ENCODE results near the gene ACTR2. TPM values are rescaled to one million over a fixed set of nuclear protein-coding genes. Genes with fewer than 3 reads are reported as not detected.
"Not testable (repeated sequence)": the region's sequence is repeated elsewhere in the genome, so short reads cannot be mapped to it uniquely, and the experiment has no call there.

ACTR2 gene
- total RNA-seq, 1 experiment from 2014 or later = 199 TPM

- H4K20me1 ChIP-seq (ENCODE audit: insufficient read depth); H3K4me2 ChIP-seq (ENCODE audit: low read length); H3K27ac ChIP-seq (ENCODE audit: low read depth, low read length); H3K9ac ChIP-seq (ENCODE audit: low read length); CTCF ChIA-PET; intact Hi-C loops (cut with micrococcal nuclease); BruUV-seq (replicated peaks); POLR2A ChIA-PET; ATAC-seq; H2AFZ ChIP-seq (ENCODE audit: low read depth, low read length, poor library complexity, severe bottlenecking); H3K79me2 ChIP-seq (ENCODE audit: insufficient read depth, low read length); H3K27me3 ChIP-seq (ENCODE audit: insufficient read depth, low read length); DNase-seq (ENCODE audit: low read depth, low spot score); RAD21 ChIA-PET (ENCODE audit: low non-redundant PET in 1 of 2, low total read pairs in 2 of 2, uncharacterized antibody in 2 of 2, unreplicated experiment in 2 of 2); H3K4me3 ChIP-seq (replicated peaks in 1 of 2; ENCODE audit: low read depth in 1 of 2, low read length in 2 of 2); H3K9me2 ChIP-seq (ENCODE audit: insufficient read depth); H3K9me3 ChIP-seq (ENCODE audit: control insufficient read depth in 1 of 2, insufficient read depth in 1 of 2, low read depth in 1 of 2, low read length in 2 of 2): not testable (repeated sequence)
- Histone ChIP-seq H3K36me3 (ENCODE audit: control insufficient read depth in 1 of 2, insufficient read depth in 2 of 2, low read length in 2 of 2) (peaks cover 23 to 27% of the 10 kb centered on the region in 2 experiments), H3K4me1 (ENCODE audit: control insufficient read depth in 1 of 2, insufficient read depth in 2 of 2, low read length in 2 of 2) (peaks cover 18 to 30% of the 10 kb centered on the region in 2 experiments)
Observed at GRCh38 chr2:65317351-65317750, 89.7 kb downstream of the ACTR2 start.

DNA sequence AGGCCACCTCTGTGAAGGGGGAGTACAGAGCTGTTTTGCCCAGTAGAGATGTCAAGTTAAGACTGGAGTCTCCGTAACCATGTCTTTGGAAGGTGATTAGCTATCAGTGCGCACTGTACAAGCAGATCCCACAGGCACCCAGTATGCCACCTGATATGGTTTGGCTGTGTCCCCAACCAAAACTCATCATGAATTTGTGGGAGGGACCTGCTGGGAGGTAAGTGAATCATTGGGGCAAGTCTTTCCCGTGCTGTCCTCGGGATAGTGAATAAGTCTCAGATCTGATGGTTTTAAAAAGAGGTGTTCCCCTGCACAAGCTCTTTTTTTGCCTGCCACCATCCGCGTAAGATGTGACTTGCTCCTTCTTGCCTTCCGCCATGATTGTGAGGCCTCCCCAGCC, 90.2 kb downstream of the ACTR2 start:
- Histone ChIP-seq H3K36me3 (ENCODE audit: control insufficient read depth in 1 of 2, insufficient read depth in 2 of 2, low read length in 2 of 2) (peaks cover 18 to 22% of the 10 kb centered on the region in 2 experiments; a peak in 3 of 4 replicates), H3K4me2 (ENCODE audit: low read length) (no peak overlapping the region), H3K9me3 (ENCODE audit: control insufficient read depth in 1 of 2, insufficient read depth in 1 of 2, low read depth in 1 of 2, low read length in 2 of 2) (no peaks in the 10 kb centered on the region), H2AFZ (ENCODE audit: low read depth, low read length, poor library complexity, severe bottlenecking) (no peak overlapping the region), H3K4me1 (ENCODE audit: control insufficient read depth in 1 of 2, insufficient read depth in 2 of 2, low read length in 2 of 2) (peaks cover 18 to 30% of the 10 kb centered on the region in 2 experiments), H3K79me2 (ENCODE audit: insufficient read depth, low read length) (peaks cover 8% of the 10 kb centered on the region; the same call in 1 of the 2 replicates), H4K20me1 (ENCODE audit: insufficient read depth) (no peaks in the 10 kb centered on the region), H3K9me2 (ENCODE audit: insufficient read depth) (no peaks in the 10 kb centered on the region), H3K27ac (ENCODE audit: low read depth, low read length) (no peak overlapping the region), H3K9ac (ENCODE audit: low read length) (no peak overlapping the region), H3K27me3 (ENCODE audit: insufficient read depth, low read length) (no peaks in the 10 kb centered on the region), H3K4me3 (replicated peaks in 1 of 2; ENCODE audit: low read depth in 1 of 2, low read length in 2 of 2) (no peak overlapping the region)
- ATAC-seq (no peak), DNase-seq (ENCODE audit: low read depth, low spot score) (no peak)
- ChIA-PET CTCF (no interaction called here), POLR2A (no interaction called here), RAD21 (ENCODE audit: low non-redundant PET in 1 of 2, low total read pairs in 2 of 2, uncharacterized antibody in 2 of 2, unreplicated experiment in 2 of 2) (no interaction called here)
- BruUV-seq (replicated peaks) = no TSS peak
- intact Hi-C loops (cut with micrococcal nuclease) = no loop called here
- TF ChIP-seq, protein P1, sequence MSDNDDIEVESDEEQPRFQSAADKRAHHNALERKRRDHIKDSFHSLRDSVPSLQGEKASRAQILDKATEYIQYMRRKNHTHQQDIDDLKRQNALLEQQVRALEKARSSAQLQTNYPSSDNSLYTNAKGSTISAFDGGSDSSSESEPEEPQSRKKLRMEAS (IDR thresholded peaks at IDR 0.05) = no peak
- TF ChIP-seq SP1 (IDR thresholded peaks at IDR 0.05; ENCODE audit: low read depth) (no peak), CEBPB (IDR thresholded peaks at IDR 0.05; ENCODE audit: low read depth) (no peak), SIN3A (IDR thresholded peaks at IDR 0.05; ENCODE audit: low read depth) (no peak), ZBTB33 (IDR thresholded peaks at IDR 0.05; ENCODE audit: extremely low read depth, insufficient replicate concordance, low read length) (no peak), ZFX (IDR thresholded peaks at IDR 0.05) (no peak), CBX3 (IDR thresholded peaks at IDR 0.05; ENCODE audit: low read depth) (no peak), FOSL1 (IDR thresholded peaks at IDR 0.05; ENCODE audit: low read depth) (no peak), EGR1 (IDR thresholded peaks at IDR 0.05; ENCODE audit: low read depth) (no peak), YY1 (IDR thresholded peaks at IDR 0.05; ENCODE audit: extremely low read depth, insufficient replicate concordance, low read depth, low read length) (no peak), SRF (IDR thresholded peaks at IDR 0.05; ENCODE audit: low read depth) (no peak), JUND (IDR thresholded peaks at IDR 0.05) (no peak)
- TF ChIP-seq, protein P2, sequence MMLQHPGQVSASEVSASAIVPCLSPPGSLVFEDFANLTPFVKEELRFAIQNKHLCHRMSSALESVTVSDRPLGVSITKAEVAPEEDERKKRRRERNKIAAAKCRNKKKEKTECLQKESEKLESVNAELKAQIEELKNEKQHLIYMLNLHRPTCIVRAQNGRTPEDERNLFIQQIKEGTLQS (IDR thresholded peaks at IDR 0.05) = no peak
- TF ChIP-seq, protein P3, sequence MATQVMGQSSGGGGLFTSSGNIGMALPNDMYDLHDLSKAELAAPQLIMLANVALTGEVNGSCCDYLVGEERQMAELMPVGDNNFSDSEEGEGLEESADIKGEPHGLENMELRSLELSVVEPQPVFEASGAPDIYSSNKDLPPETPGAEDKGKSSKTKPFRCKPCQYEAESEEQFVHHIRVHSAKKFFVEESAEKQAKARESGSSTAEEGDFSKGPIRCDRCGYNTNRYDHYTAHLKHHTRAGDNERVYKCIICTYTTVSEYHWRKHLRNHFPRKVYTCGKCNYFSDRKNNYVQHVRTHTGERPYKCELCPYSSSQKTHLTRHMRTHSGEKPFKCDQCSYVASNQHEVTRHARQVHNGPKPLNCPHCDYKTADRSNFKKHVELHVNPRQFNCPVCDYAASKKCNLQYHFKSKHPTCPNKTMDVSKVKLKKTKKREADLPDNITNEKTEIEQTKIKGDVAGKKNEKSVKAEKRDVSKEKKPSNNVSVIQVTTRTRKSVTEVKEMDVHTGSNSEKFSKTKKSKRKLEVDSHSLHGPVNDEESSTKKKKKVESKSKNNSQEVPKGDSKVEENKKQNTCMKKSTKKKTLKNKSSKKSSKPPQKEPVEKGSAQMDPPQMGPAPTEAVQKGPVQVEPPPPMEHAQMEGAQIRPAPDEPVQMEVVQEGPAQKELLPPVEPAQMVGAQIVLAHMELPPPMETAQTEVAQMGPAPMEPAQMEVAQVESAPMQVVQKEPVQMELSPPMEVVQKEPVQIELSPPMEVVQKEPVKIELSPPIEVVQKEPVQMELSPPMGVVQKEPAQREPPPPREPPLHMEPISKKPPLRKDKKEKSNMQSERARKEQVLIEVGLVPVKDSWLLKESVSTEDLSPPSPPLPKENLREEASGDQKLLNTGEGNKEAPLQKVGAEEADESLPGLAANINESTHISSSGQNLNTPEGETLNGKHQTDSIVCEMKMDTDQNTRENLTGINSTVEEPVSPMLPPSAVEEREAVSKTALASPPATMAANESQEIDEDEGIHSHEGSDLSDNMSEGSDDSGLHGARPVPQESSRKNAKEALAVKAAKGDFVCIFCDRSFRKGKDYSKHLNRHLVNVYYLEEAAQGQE (IDR thresholded peaks at IDR 0.05; ENCODE audit: low read depth) = no peak
